ENCODE results near the gene CLMN. TPM values are rescaled to one million over a fixed set of nuclear protein-coding genes. Genes with fewer than 3 reads are reported as not detected.

The CLMN gene
- total and polyA plus RNA-seq, 8 donors: 17.4 to 78.1 (median 59.8) TPM

GRCh38 chr14:95156161-95157047 is 163.3 kb downstream of the CLMN start:
- intact Hi-C loops (cut with DNase I): no loop called here
- H3K4me3 ChIP-seq: peak overlapping the region; percentile 73 to 89 (median 80)
- H3K9me3 ChIP-seq: no peaks in the 10 kb centered on the region
- DNase-seq (peak; percentile 36 to 87 (median 61)), ATAC-seq (peak; percentile 7 to 32 (median 26)), FAIRE-seq (no peak)
- peak overlapping the region; percentile 93 to 97 (median 96) for H3K27ac ChIP-seq
- TF ChIP-seq CTCF (IDR thresholded peaks at IDR 0.05): no peak
- WGBS, 2 donors: 1% methylated on average over 37 to 48 of the region's 48 CpGs
- H3K36me3 ChIP-seq: no peaks in the 10 kb centered on the region
- no peaks in the 10 kb centered on the region for H3K27me3 ChIP-seq
- H3K4me1 ChIP-seq: peaks cover 4 to 46% (median 12%) of the 10 kb centered on the region in 3 donors

GRCh38 chr14:95155045-95155444 is 164.7 kb downstream of the CLMN start:
- Histone ChIP-seq H3K27ac (no peak overlapping the region), H3K4me3 (peak overlapping the region in 2 of 4 donors; percentile 75 to 85), H3K36me3 (no peaks in the 10 kb centered on the region), H3K9me3 (no peaks in the 10 kb centered on the region), H3K4me1 (peaks cover 7 to 46% (median 16%) of the 10 kb centered on the region in 3 donors), H3K27me3 (no peaks in the 10 kb centered on the region)
- no peak for TF ChIP-seq CTCF (IDR thresholded peaks at IDR 0.05)
- intact Hi-C loops (cut with DNase I): no loop called here
- FAIRE-seq: no peak
- WGBS, 2 donors: 73 to 76% methylated on average over 12 of the region's 12 CpGs
- ATAC-seq: no peak
- no peak for DNase-seq

- Histone ChIP-seq H3K9me3 (no peaks in the 10 kb centered on the region), H3K27me3 (no peaks in the 10 kb centered on the region), H3K36me3 (no peaks in the 10 kb centered on the region), H3K27ac (no peak overlapping the region), H3K4me1 (peaks cover 14 to 52% (median 21%) of the 10 kb centered on the region in 3 donors), H3K4me3 (no peak overlapping the region)
- WGBS, 2 donors: 43 to 46% methylated on average over 4 of the region's 4 CpGs
- FAIRE-seq (no peak), ATAC-seq (no peak), DNase-seq (no peak)
- no peak for TF ChIP-seq CTCF (IDR thresholded peaks at IDR 0.05)
- intact Hi-C loops (cut with DNase I): no loop called here
Measured at GRCh38 chr14:95153866-95154265, 165.8 kb downstream of the CLMN start.

- WGBS, 2 donors: 67 to 70% methylated on average over 8 of the region's 8 CpGs
- Histone ChIP-seq H3K27ac (no peak overlapping the region), H3K9me3 (no peaks in the 10 kb centered on the region), H3K4me1 (peaks cover 14 to 52% (median 14%) of the 10 kb centered on the region in 3 donors), H3K4me3 (no peak overlapping the region), H3K27me3 (no peaks in the 10 kb centered on the region), H3K36me3 (no peaks in the 10 kb centered on the region)
- no peak for ATAC-seq
- FAIRE-seq: no peak
- intact Hi-C loops (cut with DNase I): no loop called here
- no peak for TF ChIP-seq CTCF (IDR thresholded peaks at IDR 0.05)
- DNase-seq: no peak
Measured at GRCh38 chr14:95151561-95151960, 168.1 kb downstream of the CLMN start.

- no peak overlapping the region for H3K27ac ChIP-seq
- no peaks in the 10 kb centered on the region for H3K36me3 ChIP-seq
- no peak for TF ChIP-seq CTCF (IDR thresholded peaks at IDR 0.05)
- no peak for ATAC-seq
- intact Hi-C loops (cut with DNase I): no loop called here
- 57 to 63% methylated on average over 2 of the region's 2 CpGs for WGBS, 2 donors
- H3K4me3 ChIP-seq: no peak overlapping the region
- DNase-seq: no peak
- FAIRE-seq: no peak
- H3K4me1 ChIP-seq: peaks cover 14 to 57% (median 18%) of the 10 kb centered on the region in 3 donors
- H3K9me3 ChIP-seq: no peaks in the 10 kb centered on the region
- H3K27me3 ChIP-seq: no peaks in the 10 kb centered on the region
Measured at GRCh38 chr14:95150910-95151309, 168.8 kb downstream of the CLMN start.
